CD14-positive monocyte (primary cell): Measurements from ENCODE around the gene SYTL3. TPM values are rescaled to one million over a fixed set of nuclear protein-coding genes. Genes with fewer than 3 reads are reported as not detected.
A peak's percentile ranks its signal among the peaks of the same experiment; 100 is the strongest.

ENCODE experiments used
- DNase-seq, 3 donors: peaks; one replicate each; pipeline ENCODE4 v3.0.0-alpha.2; 2011 to 2022
- H2AFZ ChIP-seq: 2 replicates; pipeline ENCODE4 v1.6.0; 2012; ENCODE audit warnings: mild to moderate bottlenecking, low read depth, low read length, inconsistent platforms; ENCODE audit not compliant: insufficient read depth, poor library complexity, severe bottlenecking
- H3K27ac ChIP-seq, 2 donors: 1 replicate in 1 of 2; 2 replicates in 1 of 2; pipeline ENCODE4 v1.5.1; 2012 to 2013; ENCODE audit warnings: low read length in 2 of 2, control low read depth in 1 of 2, inconsistent platforms in 1 of 2, low read depth in 1 of 2, mild to moderate bottlenecking in 1 of 2
- H3K27me3 ChIP-seq, 2 donors: one replicate each; pipeline versions ENCODE4 v1.6.0 to v1.6.1; 2011 to 2013; ENCODE audit warnings: low read length in 2 of 2; ENCODE audit not compliant: control insufficient read depth in 2 of 2, insufficient read depth in 2 of 2
- H3K36me3 ChIP-seq, 2 donors: replicated peaks in 1 of 2; 1 replicate in 1 of 2; 2 replicates in 1 of 2; pipeline versions ENCODE4 v1.5.1 to v1.6.1; 2012 to 2013; ENCODE audit warnings: low read length in 2 of 2, control low read depth in 1 of 2, inconsistent platforms in 1 of 2, mild to moderate bottlenecking in 1 of 2; ENCODE audit not compliant: insufficient read depth in 2 of 2, control insufficient read depth in 1 of 2
- H3K4me1 ChIP-seq, 2 donors: 1 replicate in 1 of 2; 2 replicates in 1 of 2; pipeline versions ENCODE4 v1.5.1 to v1.6.1; 2012 to 2013; ENCODE audit warnings: low read length in 2 of 2, control low read depth in 1 of 2, inconsistent platforms in 1 of 2, mild to moderate bottlenecking in 1 of 2, moderate library complexity in 1 of 2; ENCODE audit not compliant: insufficient read depth in 2 of 2, control insufficient read depth in 1 of 2
- H3K4me2 ChIP-seq: replicated peaks from 2 replicates; pipeline ENCODE3; 2012; ENCODE audit warnings: low read length, moderate library complexity, mild to moderate bottlenecking; ENCODE audit not compliant: poor library complexity, severe bottlenecking; ENCODE audit errors: extremely low read depth
- H3K4me3 ChIP-seq, 3 experiments: fragments of 200-600 bp in 1 of 3; sonication (generic) in 1 of 3; replicated peaks in 1 of 3; 1 replicate in 2 of 3; 2 replicates in 1 of 3; pipeline ENCODE4 v1.5.1; 2011 to 2013; ENCODE audit warnings: low read length in 3 of 3, mild to moderate bottlenecking in 3 of 3, control low read depth in 2 of 3, low read depth in 2 of 3, inconsistent platforms in 1 of 3, moderate library complexity in 1 of 3
- H3K79me2 ChIP-seq: 2 replicates; pipeline ENCODE4 v1.6.0; 2012; ENCODE audit warnings: mild to moderate bottlenecking, control low read depth, inconsistent platforms, low read length, moderate library complexity; ENCODE audit not compliant: insufficient read depth
- H3K9ac ChIP-seq: 2 replicates; pipeline ENCODE4 v1.6.0; 2017; ENCODE audit warnings: low read length, mild to moderate bottlenecking; ENCODE audit not compliant: insufficient read depth, poor library complexity, severe bottlenecking
- H3K9me3 ChIP-seq, 2 donors: replicated peaks in 1 of 2; 1 replicate in 1 of 2; 2 replicates in 1 of 2; pipeline versions ENCODE4 v1.5.1 to v1.6.1; 2012 to 2013; ENCODE audit warnings: low read length in 2 of 2, control low read depth in 1 of 2; ENCODE audit not compliant: control insufficient read depth in 1 of 2, insufficient read depth in 1 of 2
- H4K20me1 ChIP-seq: 2 replicates; pipeline ENCODE4 v1.6.0; 2012; ENCODE audit warnings: mild to moderate bottlenecking, low read length, control low read depth, moderate library complexity; ENCODE audit not compliant: insufficient read depth
- H3K27ac Mint-ChIP-seq, 7 donors: one replicate each; pipeline ENCODE4 v1.8.0; 2020; ENCODE audit warnings: mild to moderate bottlenecking in 7 of 7, mixed read lengths in 7 of 7, moderate library complexity in 6 of 7, inconsistent platforms in 2 of 7
- H3K27me3 Mint-ChIP-seq, 3 donors: one replicate each; pipeline ENCODE4 v1.8.0; 2021 to 2022; ENCODE audit warnings: low read depth in 3 of 3, mild to moderate bottlenecking in 3 of 3, mixed read lengths in 3 of 3, moderate library complexity in 3 of 3, inconsistent platforms in 1 of 3
- H3K36me3 Mint-ChIP-seq, 2 donors: one replicate each; pipeline ENCODE4 v1.8.0; 2020; ENCODE audit warnings: mixed read lengths in 2 of 2, inconsistent platforms in 1 of 2, mild to moderate bottlenecking in 1 of 2
- H3K4me1 Mint-ChIP-seq: one replicate; pipeline ENCODE4 v1.8.0; 2020; ENCODE audit warnings: mild to moderate bottlenecking, mixed read lengths
- H3K4me3 Mint-ChIP-seq, 2 donors: one replicate each; pipeline ENCODE4 v1.8.0; 2020; ENCODE audit warnings: mild to moderate bottlenecking in 2 of 2, mixed read lengths in 2 of 2, moderate library complexity in 1 of 2
- H3K9me3 Mint-ChIP-seq, 7 donors: one replicate each; pipeline ENCODE4 v1.8.0; 2020 to 2022; ENCODE audit warnings: mixed read lengths in 7 of 7, mild to moderate bottlenecking in 6 of 7, moderate library complexity in 6 of 7, inconsistent platforms in 2 of 7
- whole genome bisulfite sequencing: methylation state at CpG from one replicate; pipeline ENCODE4 v1.1.5; 2013; ENCODE audit warnings: missing lambda C conversion rate; ENCODE audit not compliant: insufficient coverage; 5-methylcytosine and 5-hydroxymethylcytosine counted together
- intact Hi-C, 2 donors: fragments of 100-400 bp; cut with micrococcal nuclease; formaldehyde crosslinking; loops; one replicate each; pipeline versions ENCODE4 v1.15.0 to v1.15.1; 2023
- polyA plus RNA-seq, 3 donors: library from polyadenylated mRNA; depleted of rRNA in 1 of 3; unstranded in 2 of 3; stranded (reverse) in 1 of 3; fragments of 300-500 nt in 2 of 3; fragments of >200 nt in 1 of 3; fragmentation: Illumina TruSeq in 2 of 3; gene quantifications; 1 replicate in 2 of 3; 2 replicates in 1 of 3; pipeline ENCODE4 v1.2.3, GENCODE V29; 2012 to 2021
- TF ChIP-seq, protein P1 (sequence below): fragments of 200-600 bp; IDR thresholded peaks from one replicate; pipeline ENCODE4 v1.8.0; 2022; ENCODE audit warnings: antibody characterized with exemption, mild to moderate bottlenecking

The SYTL3 gene
- polyA plus RNA-seq, 3 donors, result 14.6 to 18.7 (median 14.8) TPM

DNA sequence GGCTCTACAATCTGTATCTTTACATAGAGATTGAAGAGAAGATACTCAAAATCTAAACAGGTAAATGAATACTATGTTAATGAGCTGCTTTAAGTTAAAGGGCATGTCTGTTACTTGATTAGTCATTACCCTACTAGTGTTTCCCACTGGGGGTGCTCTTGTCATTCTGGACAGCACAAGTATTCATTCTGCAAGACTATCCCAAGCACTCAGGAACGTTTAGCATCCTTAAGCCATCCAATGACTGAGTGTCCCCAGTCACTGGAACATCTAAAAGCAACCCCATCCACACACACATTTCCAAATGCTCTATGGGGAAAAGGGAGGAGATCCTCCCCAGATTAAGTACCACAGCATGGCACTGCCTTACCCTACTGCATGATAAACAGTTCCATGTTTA is 143.6 kb downstream of the SYTL3 start:
- H2AFZ ChIP-seq, result no peak overlapping the region
- peaks cover 97% of the 10 kb centered on the region for H3K79me2 ChIP-seq
- no peaks in the 10 kb centered on the region for H3K4me1 ChIP-seq
- H3K4me3 ChIP-seq, result no peak overlapping the region
- Mint-ChIP-seq H3K4me3 (no peak overlapping the region), H3K27ac (peak overlapping the region in 2 of 7 donors; percentile 23 to 46), H3K36me3 (peaks cover 41 to 56% of the 10 kb centered on the region in 2 donors), H3K27me3 (peaks cover 0 to 1% (median 0%) of the 10 kb centered on the region in 3 donors), H3K9me3 (no peaks in the 10 kb centered on the region), H3K4me1 (peaks cover 8% of the 10 kb centered on the region)
- no peaks in the 10 kb centered on the region for H3K27me3 ChIP-seq
- peak; percentile 29 to 52 (median 45) for DNase-seq
- H3K9ac ChIP-seq, result no peak overlapping the region
- WGBS, result no CpG with 5 or more reads among the region's 1 CpG
- TF ChIP-seq, protein P1, sequence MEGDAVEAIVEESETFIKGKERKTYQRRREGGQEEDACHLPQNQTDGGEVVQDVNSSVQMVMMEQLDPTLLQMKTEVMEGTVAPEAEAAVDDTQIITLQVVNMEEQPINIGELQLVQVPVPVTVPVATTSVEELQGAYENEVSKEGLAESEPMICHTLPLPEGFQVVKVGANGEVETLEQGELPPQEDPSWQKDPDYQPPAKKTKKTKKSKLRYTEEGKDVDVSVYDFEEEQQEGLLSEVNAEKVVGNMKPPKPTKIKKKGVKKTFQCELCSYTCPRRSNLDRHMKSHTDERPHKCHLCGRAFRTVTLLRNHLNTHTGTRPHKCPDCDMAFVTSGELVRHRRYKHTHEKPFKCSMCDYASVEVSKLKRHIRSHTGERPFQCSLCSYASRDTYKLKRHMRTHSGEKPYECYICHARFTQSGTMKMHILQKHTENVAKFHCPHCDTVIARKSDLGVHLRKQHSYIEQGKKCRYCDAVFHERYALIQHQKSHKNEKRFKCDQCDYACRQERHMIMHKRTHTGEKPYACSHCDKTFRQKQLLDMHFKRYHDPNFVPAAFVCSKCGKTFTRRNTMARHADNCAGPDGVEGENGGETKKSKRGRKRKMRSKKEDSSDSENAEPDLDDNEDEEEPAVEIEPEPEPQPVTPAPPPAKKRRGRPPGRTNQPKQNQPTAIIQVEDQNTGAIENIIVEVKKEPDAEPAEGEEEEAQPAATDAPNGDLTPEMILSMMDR, result peak; percentile 55
- intact Hi-C loops, result loop anchor here in 1 of 2 donors (10.0 kb wide), 1 partner anchor 331 kb away; no protein-coding TSS in a partner anchor
- peaks cover 9 to 16% of the 10 kb centered on the region in 2 donors for H3K36me3 ChIP-seq
- no peaks in the 10 kb centered on the region for H3K9me3 ChIP-seq
- H3K4me2 ChIP-seq, result no peak overlapping the region
- H3K27ac ChIP-seq, result no peak overlapping the region
- peaks cover 100% of the 10 kb centered on the region for H4K20me1 ChIP-seq

- H3K9ac ChIP-seq, result no peak overlapping the region
- Mint-ChIP-seq H3K4me1 (peaks cover 18% of the 10 kb centered on the region), H3K9me3 (no peaks in the 10 kb centered on the region), H3K27ac (peak overlapping the region in 4 of 7 donors; percentile 2 to 77 (median 24)), H3K27me3 (peaks cover 0 to 1% (median 0%) of the 10 kb centered on the region in 3 donors), H3K36me3 (peaks cover 36 to 42% of the 10 kb centered on the region in 2 donors), H3K4me3 (no peak overlapping the region)
- no peak overlapping the region for H3K4me2 ChIP-seq
- H3K4me1 ChIP-seq, result no peaks in the 10 kb centered on the region
- peaks cover 100% of the 10 kb centered on the region for H3K79me2 ChIP-seq
- no peak for DNase-seq
- H3K36me3 ChIP-seq, result peaks cover 0 to 3% of the 10 kb centered on the region in 2 donors
- no peak overlapping the region for H2AFZ ChIP-seq
- no peak overlapping the region for H3K4me3 ChIP-seq
- TF ChIP-seq, protein P1, result no peak
- intact Hi-C loops, result loop anchor here in 1 of 2 donors (5.0 to 10.0 kb wide), 2 partner anchors 177 to 329 kb away; no protein-coding TSS in a partner anchor
- H4K20me1 ChIP-seq, result peaks cover 100% of the 10 kb centered on the region
- H3K9me3 ChIP-seq, result no peaks in the 10 kb centered on the region
- no peaks in the 10 kb centered on the region for H3K27me3 ChIP-seq
- H3K27ac ChIP-seq, result no peak overlapping the region
- WGBS, result 100% methylated on average over 3 of the region's 5 CpGs
Measured at GRCh38 chr6:158795516-158795915, 145.7 kb downstream of the SYTL3 start.
